ENCODE measurements around the gene CIAO2B.
A peak's percentile ranks its signal among the peaks of the same experiment; 100 is the strongest.
"Not testable (repeated sequence)": the region's sequence is repeated elsewhere in the genome, so short reads cannot be mapped to it uniquely, and the experiment has no call there.

CIAO2B gene

GRCh38 chr16:66936889-66937554 lies 2.8 kb upstream of the CIAO2B start:
- DNase-seq: no peak

- no peak for DNase-seq
Observed at GRCh38 chr16:66936462-66936861, 2.3 kb upstream of the CIAO2B start.

GRCh38 chr16:66935314-66936011 lies 1.3 kb upstream of the CIAO2B start, which contains the start of gene CES2:
Gene CES2 (plus strand): TSS chr16:66935516. CDS start chr16:66935636, 120 bp downstream.
- no peak for DNase-seq

GRCh38 chr16:66934839-66935313 lies 674 bp upstream of the CIAO2B start:
- DNase-seq: not testable (repeated sequence)

- no peak for DNase-seq
Observed at GRCh38 chr16:66933776-66934137, 445 bp downstream of the CIAO2B start.

GRCh38 chr16:66932076-66932475 lies 2.1 kb downstream of the CIAO2B start:
- no peak for DNase-seq

GRCh38 chr16:66931665-66932064 lies 2.5 kb downstream of the CIAO2B start:
- no peak for DNase-seq

- no peak for DNase-seq
Observed at GRCh38 chr16:66930189-66930588, 4.0 kb downstream of the CIAO2B start.

GRCh38 chr16:66928702-66929388 lies 5.4 kb downstream of the CIAO2B start:
- DNase-seq: no peak

GRCh38 chr16:66927918-66928649 lies 6.1 kb downstream of the CIAO2B start:
- DNase-seq: no peak

- DNase-seq: peak; percentile 88
Observed at GRCh38 chr16:66926961-66927436, 7.2 kb downstream of the CIAO2B start.

GRCh38 chr16:66926171-66926947 lies 7.8 kb downstream of the CIAO2B start:
- DNase-seq: no peak

GRCh38 chr16:66925322-66925840 lies 8.8 kb downstream of the CIAO2B start, which contains the start of gene RRAD:
Gene RRAD (minus strand): TSS chr16:66925535. CDS start chr16:66925179, 356 bp downstream.
- no peak for DNase-seq

- DNase-seq: peak; percentile 73
Observed at GRCh38 chr16:66924527-66925321, 9.5 kb downstream of the CIAO2B start.

GRCh38 chr16:66923866-66924265 lies 10.3 kb downstream of the CIAO2B start:
- no peak for DNase-seq

GRCh38 chr16:66923247-66923731 lies 10.9 kb downstream of the CIAO2B start:
- DNase-seq: no peak

- DNase-seq: no peak
Observed at GRCh38 chr16:66921729-66922450, 12.3 kb downstream of the CIAO2B start.

GRCh38 chr16:66920924-66921680 lies 13.1 kb downstream of the CIAO2B start:
- no peak for DNase-seq

- no peak for DNase-seq
Observed at GRCh38 chr16:66920299-66920590, 14.0 kb downstream of the CIAO2B start.

All from islet precursor cell (in vitro differentiated cells).